ENCODE measurements around the gene NEIL3. TPM values are rescaled to one million over a fixed set of nuclear protein-coding genes. Genes with fewer than 3 reads are reported as not detected.

NEIL3 gene
- total RNA-seq, 1 experiment from 2014 or later, result 44.3 TPM

- DNase-seq (ENCODE audit: extremely low read depth, low read depth), result no peak
Measured at GRCh38 chr4:177405508-177405907, 95.8 kb downstream of the NEIL3 start.

GRCh38 chr4:177408023-177408422 is 98.3 kb downstream of the NEIL3 start:
- no peak for DNase-seq (ENCODE audit: extremely low read depth, low read depth)

DNA sequence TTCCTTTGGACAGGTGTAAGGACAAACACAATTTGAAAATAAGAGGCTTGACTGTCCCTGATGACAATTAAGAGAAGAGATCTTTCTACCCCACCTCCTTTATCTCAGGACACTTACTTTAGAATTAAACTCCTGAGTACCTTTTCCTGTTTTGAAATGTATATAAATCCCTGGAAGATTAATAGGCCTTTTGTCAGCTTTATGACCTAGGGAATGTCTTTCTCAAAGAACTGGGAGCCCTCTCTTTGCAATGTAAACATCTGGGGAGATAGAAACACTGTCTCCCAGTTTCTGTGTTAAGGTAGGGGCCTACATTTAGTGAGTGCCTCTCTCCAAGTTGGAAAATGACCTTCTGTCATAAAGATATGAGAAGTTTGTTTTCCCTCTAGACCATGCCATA is 100.9 kb downstream of the NEIL3 start:
- no peak for DNase-seq (ENCODE audit: extremely low read depth, low read depth)

DNA sequence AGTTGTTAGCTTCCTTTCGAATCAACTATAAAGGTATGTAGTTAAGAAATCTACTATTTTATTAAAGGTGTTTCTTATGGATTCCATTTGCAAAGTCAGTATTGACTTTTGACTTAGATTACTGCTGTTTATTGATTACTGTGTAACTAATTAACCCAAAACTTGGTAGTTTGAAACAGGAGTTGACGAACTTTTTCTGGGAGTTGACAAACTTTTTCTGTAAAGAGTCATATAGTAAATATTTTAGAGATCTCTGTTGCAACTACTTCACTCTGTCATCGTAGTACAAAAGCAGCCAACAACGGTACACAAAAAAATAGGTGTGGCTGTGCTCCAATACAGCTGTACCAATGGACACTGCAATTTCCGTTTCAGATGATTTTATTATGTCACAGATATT is 102.3 kb downstream of the NEIL3 start:
- no peak for DNase-seq (ENCODE audit: extremely low read depth, low read depth)

Other genes starting within 250 kb of the NEIL3 start
- 113 and 129 TPM in 2 replicates for gene AGA, start 132.6 kb downstream of the NEIL3 start, total RNA-seq (2014; rRNA removed; shearing (Covaris generic))